ENCODE results near the gene SMIM26.

Gene SMIM26

GRCh38 chr20:18596270-18596669 lies 29.0 kb downstream of the SMIM26 start:
- DNase-seq (ENCODE audit: low spot score): no peak
- Histone ChIP-seq H3K4me3 (no peak overlapping the region), H3K27ac (no peak overlapping the region)
- TF ChIP-seq, protein P1, sequence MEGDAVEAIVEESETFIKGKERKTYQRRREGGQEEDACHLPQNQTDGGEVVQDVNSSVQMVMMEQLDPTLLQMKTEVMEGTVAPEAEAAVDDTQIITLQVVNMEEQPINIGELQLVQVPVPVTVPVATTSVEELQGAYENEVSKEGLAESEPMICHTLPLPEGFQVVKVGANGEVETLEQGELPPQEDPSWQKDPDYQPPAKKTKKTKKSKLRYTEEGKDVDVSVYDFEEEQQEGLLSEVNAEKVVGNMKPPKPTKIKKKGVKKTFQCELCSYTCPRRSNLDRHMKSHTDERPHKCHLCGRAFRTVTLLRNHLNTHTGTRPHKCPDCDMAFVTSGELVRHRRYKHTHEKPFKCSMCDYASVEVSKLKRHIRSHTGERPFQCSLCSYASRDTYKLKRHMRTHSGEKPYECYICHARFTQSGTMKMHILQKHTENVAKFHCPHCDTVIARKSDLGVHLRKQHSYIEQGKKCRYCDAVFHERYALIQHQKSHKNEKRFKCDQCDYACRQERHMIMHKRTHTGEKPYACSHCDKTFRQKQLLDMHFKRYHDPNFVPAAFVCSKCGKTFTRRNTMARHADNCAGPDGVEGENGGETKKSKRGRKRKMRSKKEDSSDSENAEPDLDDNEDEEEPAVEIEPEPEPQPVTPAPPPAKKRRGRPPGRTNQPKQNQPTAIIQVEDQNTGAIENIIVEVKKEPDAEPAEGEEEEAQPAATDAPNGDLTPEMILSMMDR (IDR thresholded peaks at IDR 0.05): no peak

DNA sequence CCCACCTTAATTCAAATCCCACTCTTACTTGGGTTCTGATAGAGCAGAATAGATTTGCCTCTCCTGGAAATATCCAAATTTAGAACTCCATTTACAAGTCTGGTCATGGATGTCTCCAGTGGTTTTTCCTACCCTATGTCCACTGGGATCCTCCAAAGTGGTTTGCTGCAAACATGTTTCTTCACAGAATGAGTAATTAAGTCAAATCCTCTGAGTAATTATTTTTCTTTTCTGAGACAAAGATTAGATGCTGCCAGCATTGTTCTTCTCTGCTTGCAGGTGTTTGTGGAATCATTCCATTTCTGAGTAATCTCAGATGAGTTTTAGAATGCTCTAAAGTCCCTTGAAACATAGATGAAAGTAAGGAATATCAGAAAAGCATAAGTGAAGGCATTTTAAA lies 42.5 kb downstream of the SMIM26 start:
- no peak overlapping the region for H3K27ac ChIP-seq
- TF ChIP-seq, protein P1 (IDR thresholded peaks at IDR 0.05): no peak
- DNase-seq (ENCODE audit: low spot score): no peak
- no peak overlapping the region for H3K4me3 ChIP-seq

- no peak for DNase-seq (ENCODE audit: low spot score)
- TF ChIP-seq, protein P1 (IDR thresholded peaks at IDR 0.05): no peak
- no peak overlapping the region for H3K27ac ChIP-seq
- H3K4me3 ChIP-seq: no peak overlapping the region
These were observed 44.3 kb downstream of the SMIM26 start for GRCh38 chr20:18611492-18611891.

DNA sequence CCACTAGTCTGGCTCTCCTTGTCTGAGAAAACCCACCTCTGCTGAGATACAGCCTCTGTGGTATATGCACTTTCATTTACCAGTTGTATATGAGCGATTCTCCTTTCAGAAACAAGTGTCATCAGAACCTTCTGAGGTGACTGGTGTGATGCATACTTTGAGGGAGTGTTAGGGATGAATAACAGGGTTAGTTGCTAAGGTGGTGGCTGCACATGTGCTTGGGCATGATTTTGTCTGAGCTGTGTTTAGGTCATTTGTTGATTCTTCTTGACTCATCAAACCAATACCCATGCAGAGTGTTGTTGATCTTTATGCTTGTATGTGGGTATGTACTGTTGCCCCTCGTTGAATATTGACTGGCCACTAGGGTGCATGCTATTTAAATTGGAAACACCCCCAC lies 46.3 kb downstream of the SMIM26 start:
- Histone ChIP-seq H3K4me3 (no peak overlapping the region), H3K27ac (no peak overlapping the region)
- TF ChIP-seq, protein P1 (IDR thresholded peaks at IDR 0.05): no peak
- no peak for DNase-seq (ENCODE audit: low spot score)

- TF ChIP-seq, protein P1 (IDR thresholded peaks at IDR 0.05): no peak
- no peak overlapping the region for H3K27ac ChIP-seq
- H3K4me3 ChIP-seq: no peak overlapping the region
- no peak for DNase-seq (ENCODE audit: low spot score)
These were observed 47.0 kb downstream of the SMIM26 start for GRCh38 chr20:18614244-18614643.

DNA sequence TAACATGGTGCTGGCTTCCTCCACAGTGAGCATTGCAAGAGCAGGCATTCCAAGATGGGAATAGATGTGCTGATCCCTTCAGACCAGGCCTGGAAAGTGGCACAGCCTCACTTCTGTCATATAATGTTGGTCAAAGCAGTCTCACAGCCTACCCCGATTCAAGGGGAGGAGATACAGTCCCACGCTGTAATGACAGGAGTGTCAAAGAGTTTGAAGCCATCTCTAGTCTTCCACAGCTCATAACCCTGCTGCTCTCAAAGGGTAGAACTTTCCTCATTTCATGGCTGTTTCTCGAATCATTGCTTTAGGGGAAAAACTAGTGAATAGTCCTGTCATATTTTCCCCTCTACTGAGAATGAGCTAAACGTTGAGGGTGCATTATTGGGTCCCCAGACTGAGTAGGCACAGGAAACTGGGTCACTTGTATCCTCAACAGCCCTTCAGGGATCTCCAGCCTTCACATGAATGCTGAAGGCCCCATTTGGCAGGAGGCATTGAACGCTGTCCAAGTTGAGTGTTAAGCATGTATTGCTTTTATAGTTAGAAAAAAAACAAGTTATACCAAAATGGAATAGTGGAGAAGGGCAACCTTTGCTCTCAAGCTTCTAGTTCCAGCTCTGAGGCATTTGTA lies 47.9 kb downstream of the SMIM26 start:
- DNase-seq (ENCODE audit: low spot score): no peak
- TF ChIP-seq, protein P1 (IDR thresholded peaks at IDR 0.05): no peak
- H3K27ac ChIP-seq: peak overlapping the region in 1 of 2 donors; percentile 34
- H3K4me3 ChIP-seq: no peak overlapping the region
